Measurements from ENCODE around the gene ZFYVE27. TPM values are rescaled to one million over a fixed set of nuclear protein-coding genes. Genes with fewer than 3 reads are reported as not detected.

The ZFYVE27 gene
- total and polyA plus RNA-seq, 10 of the 15 experiments (the other 5 are each of a cell fraction or from before 2014, with no cell fraction given), result 1.1 to 28.9 (median 21.4) TPM

GRCh38 chr10:97748116-97748515 is 11.2 kb downstream of the ZFYVE27 start (continued):
- no peak for TF ChIP-seq USF1 (IDR thresholded peaks at IDR 0.05; ENCODE audit: borderline replicate concordance, extremely low read length, insufficient read depth, low read depth, low read length)

GRCh38 chr10:97752956-97753355 is 16.0 kb downstream of the ZFYVE27 start:
- Histone ChIP-seq H3K27ac (ENCODE audit: control insufficient read depth, insufficient read depth) (no peak overlapping the region), H3K4me1 (ENCODE audit: control insufficient read depth, insufficient read depth, low read length) (no peaks in the 10 kb centered on the region), H2AFZ (ENCODE audit: control insufficient read depth, low read depth, low read length) (no peak overlapping the region), H3K9me3 (replicated peaks; ENCODE audit: control insufficient read depth, insufficient read depth, low read length) (no peaks in the 10 kb centered on the region), H3K4me2 (ENCODE audit: control insufficient read depth, insufficient read depth) (no peak overlapping the region), H3K4me3 (no peak overlapping the region), H3K36me3 (ENCODE audit: control insufficient read depth in 2 of 2, insufficient read depth in 2 of 2, low read length in 1 of 2) (peaks cover 39 to 44% of the 10 kb centered on the region in 2 experiments), H3K79me2 (ENCODE audit: control insufficient read depth, insufficient read depth, low read length) (no peaks in the 10 kb centered on the region), H3K27me3 (replicated peaks in 1 of 2; ENCODE audit: control insufficient read depth in 2 of 2, insufficient read depth in 2 of 2, low read length in 1 of 2) (no peaks in the 10 kb centered on the region), H4K20me1 (ENCODE audit: control insufficient read depth, insufficient read depth) (no peaks in the 10 kb centered on the region; the same call in 1 of the 2 replicates), H3K9ac (ENCODE audit: control insufficient read depth, insufficient read depth, low read length) (no peak overlapping the region)
- no peak for ATAC-seq
- intact Hi-C loops (cut with micrococcal nuclease; ENCODE audit: unreplicated experiment) (no loop called here), in situ Hi-C loops (cut with MboI) (no loop called here)
- TF ChIP-seq POLR2AphosphoS5 (IDR thresholded peaks at IDR 0.05; ENCODE audit: low read length) (0 out of 2 replicates have a peak, but pooled peaks have one; percentile 21), ZNF622 (IDR thresholded peaks at IDR 0.05) (no peak), JUND (IDR thresholded peaks at IDR 0.05; ENCODE audit: low read depth, low read length) (no peak), POLR2A (IDR thresholded peaks at IDR 0.05; ENCODE audit: low read depth, low read length) (peak; percentile 32), JUNB (IDR thresholded peaks at IDR 0.05) (no peak), MLLT1 (IDR thresholded peaks at IDR 0.05) (no peak), KAT2A (conservative IDR thresholded peaks at IDR 0.05; ENCODE audit: control insufficient read depth, low read depth, low read length) (no peak), PML (IDR thresholded peaks at IDR 0.05; ENCODE audit: low read length) (no peak), IRF5 (IDR thresholded peaks at IDR 0.05; ENCODE audit: borderline replicate concordance) (no peak), FOS (IDR thresholded peaks at IDR 0.05; ENCODE audit: borderline replicate concordance, extremely low read depth, insufficient read length) (no peak), SREBF2 (IDR thresholded peaks at IDR 0.05; ENCODE audit: low read length) (no peak)
- DNase-seq (ENCODE audit: low read depth, low spot score), result no peak
- ChIA-PET POLR2A (interaction anchor here (0.6 to 0.7 kb wide), 2 partner anchors 66 to 1862 kb away, joined by 3 read pairs; no protein-coding TSS in a partner anchor), CTCF (no interaction called here), RAD21 (ENCODE audit: unreplicated experiment) (no interaction called here), SMC1A (ENCODE audit: uncharacterized antibody, unreplicated experiment) (no interaction called here)
- WGBS (ENCODE audit: insufficient coverage, insufficient replicate concordance, low lambda C conversion rate, missing lambda C conversion rate), result 94% methylated on average over 18 of the region's 18 CpGs
- no TSS peak for BruUV-seq (replicated peaks)
- no peak for FAIRE-seq
